SK-N-SH (cell line): Measurements from ENCODE around the gene ADAM11. TPM values are rescaled to one million over a fixed set of nuclear protein-coding genes. Genes with fewer than 3 reads are reported as not detected.
A peak's percentile ranks its signal among the peaks of the same experiment; 100 is the strongest.

Experiments used
- CTCF ChIA-PET: fragments of 300-600, 350-600 bp; formaldehyde crosslinking; extraction: SDS; loops from one replicate; lab custom pipeline; 2021; lab: Yijun Ruan, JAX
- POLR2A ChIA-PET: fragments of 350-600 bp; sonication (Branson Sonifier 250); formaldehyde crosslinking; extraction: SDS; loops from one replicate; lab custom pipeline; 2020; ENCODE audit warnings: antibody characterized with exemption, inconsistent platforms; lab: Yijun Ruan, JAX
- DNase-seq: peaks from one replicate; pipeline ENCODE4 v3.0.0; 2012
- H2AFZ ChIP-seq: fragments of 200-600 bp; sonication (generic); 2 replicates; pipeline ENCODE4 v1.8.1; 2016; ENCODE audit warnings: antibody characterized with exemption, mild to moderate bottlenecking, low read depth
- H3F3A ChIP-seq: fragments of 200-600 bp; sonication (generic); replicated peaks from 2 replicates; pipeline ENCODE3; 2016; ENCODE audit warnings: antibody characterized with exemption, mild to moderate bottlenecking; ENCODE audit not compliant: insufficient read depth
- H3K27ac ChIP-seq, 2 experiments: fragments of 200-500 bp in 1 of 2; fragments of 200-600 bp in 1 of 2; sonication (Bioruptor generic) in 1 of 2; sonication (generic), shearing (Covaris generic) in 1 of 2; 2 replicates each; pipeline versions ENCODE4 v1.5.1 to v1.6.1; 2014 to 2016; ENCODE audit warnings: low read depth in 2 of 2, inconsistent platforms in 1 of 2, low read length in 1 of 2, mild to moderate bottlenecking in 1 of 2, mixed read lengths in 1 of 2
- H3K27me3 ChIP-seq: fragments of 200-600 bp; sonication (generic), shearing (Covaris generic); 2 replicates; pipeline ENCODE4 v1.6.1; 2016; ENCODE audit warnings: mixed run types; ENCODE audit not compliant: insufficient read depth
- H3K36me3 ChIP-seq, 2 experiments: fragments of 200-500 bp in 1 of 2; fragments of 200-600 bp in 1 of 2; sonication (Bioruptor generic) in 1 of 2; sonication (generic) in 1 of 2; replicated peaks in 1 of 2; 2 replicates each; pipeline versions ENCODE3 to v1.5.1; 2014 to 2016; ENCODE audit warnings: low read length in 1 of 2, mild to moderate bottlenecking in 1 of 2; ENCODE audit not compliant: insufficient read depth in 2 of 2, control insufficient read depth in 1 of 2
- H3K4me1 ChIP-seq, 2 experiments: fragments of 200-500 bp in 1 of 2; fragments of 200-600 bp in 1 of 2; sonication (Bioruptor generic) in 1 of 2; sonication (generic), shearing (Covaris generic) in 1 of 2; 2 replicates each; pipeline versions ENCODE4 v1.5.1 to v1.6.1; 2014 to 2016; ENCODE audit warnings: low read depth in 1 of 2, low read length in 1 of 2, mixed run types in 1 of 2; ENCODE audit not compliant: insufficient read depth in 2 of 2, control insufficient read depth in 1 of 2
- H3K4me2 ChIP-seq: fragments of 200-600 bp; sonication (generic), shearing (Covaris generic); 2 replicates; pipeline ENCODE4 v1.6.1; 2017; ENCODE audit warnings: mixed run types
- H3K4me3 ChIP-seq, 2 experiments: fragments of 200-500 bp in 1 of 2; fragments of 200-600 bp in 1 of 2; sonication (Bioruptor generic) in 1 of 2; sonication (generic), shearing (Covaris generic) in 1 of 2; 2 replicates each; pipeline versions ENCODE4 v1.5.1 to v1.8.1; 2014 to 2016; ENCODE audit warnings: low read depth in 2 of 2, inconsistent platforms in 1 of 2, low read length in 1 of 2, mild to moderate bottlenecking in 1 of 2, mixed read lengths in 1 of 2, moderate library complexity in 1 of 2
- H3K79me2 ChIP-seq: fragments of 200-600 bp; sonication (generic); 2 replicates; pipeline ENCODE4 v1.8.1; 2017; ENCODE audit warnings: mild to moderate bottlenecking; ENCODE audit not compliant: insufficient read depth
- H3K9ac ChIP-seq: fragments of 200-600 bp; sonication (generic); 2 replicates; pipeline ENCODE4 v1.6.1; 2017; ENCODE audit warnings: mixed run types
- H3K9me2 ChIP-seq: fragments of 200-600 bp; sonication (generic); 2 replicates; pipeline ENCODE4 v1.6.1; 2017; ENCODE audit warnings: mixed run types
- H3K9me3 ChIP-seq: fragments of 200-600 bp; sonication (generic); 2 replicates; pipeline ENCODE4 v1.6.1; 2017; ENCODE audit warnings: mixed run types, mild to moderate bottlenecking, moderate library complexity
- H4K20me1 ChIP-seq: fragments of 200-600 bp; sonication (generic); 2 replicates; pipeline ENCODE4 v1.6.1; 2017; ENCODE audit warnings: mild to moderate bottlenecking, mixed run types; ENCODE audit not compliant: insufficient read depth
- CHD2 ChIP-seq: fragments of 150-350 bp; IDR thresholded peaks from 2 replicates; pipeline ENCODE4 v1.6.1; 2018; ENCODE audit warnings: low read length; ENCODE audit not compliant: partially characterized antibody
- ELF1 ChIP-seq: IDR thresholded peaks from 2 replicates; pipeline ENCODE4 v1.4.0; 2012
- EP300 ChIP-seq, 2 experiments: IDR thresholded peaks; 2 replicates each; pipeline versions ENCODE4 v1.4.0 to v1.6.1; 2012; ENCODE audit warnings: borderline replicate concordance in 1 of 2, low read depth in 1 of 2, low read length in 1 of 2
- EZH2phosphoT487 ChIP-seq: fragments of 200-600 bp; sonication (generic); IDR thresholded peaks from 2 replicates; pipeline ENCODE4 v1.6.1; 2017; ENCODE audit warnings: low read depth, mixed run types, mild to moderate bottlenecking, antibody characterized with exemption, moderate library complexity, borderline replicate concordance
- FOSL2 ChIP-seq: IDR thresholded peaks from 2 replicates; pipeline ENCODE4 v1.4.0; 2012; ENCODE audit warnings: low read depth, mild to moderate bottlenecking, moderate library complexity, borderline replicate concordance
- FOXJ3 ChIP-seq: sonication (generic); formaldehyde crosslinking; IDR thresholded peaks from 2 replicates; pipeline ENCODE4 v1.5.1; 2020; ENCODE audit warnings: mild to moderate bottlenecking, missing genetic modification reagents
- GABPA ChIP-seq: IDR thresholded peaks from 2 replicates; pipeline ENCODE4 v1.4.0; 2012; ENCODE audit warnings: low read depth, mild to moderate bottlenecking
- GATA2 ChIP-seq: sonication (generic); formaldehyde crosslinking; IDR thresholded peaks from 2 replicates; pipeline ENCODE4 v1.5.0; 2020; ENCODE audit warnings: mild to moderate bottlenecking, missing genetic modification reagents
- JUND ChIP-seq: IDR thresholded peaks from 2 replicates; pipeline ENCODE4 v1.4.0; 2012
- MEF2A ChIP-seq: IDR thresholded peaks from 2 replicates; pipeline ENCODE4 v1.4.0; 2012; ENCODE audit warnings: low read depth, borderline replicate concordance
- NFIC ChIP-seq: IDR thresholded peaks from 2 replicates; pipeline ENCODE4 v1.4.0; 2012; ENCODE audit warnings: borderline replicate concordance
- POLR2AphosphoS5 ChIP-seq: IDR thresholded peaks from 2 replicates; pipeline ENCODE4 v1.6.1; 2012; ENCODE audit warnings: low read depth, low read length
- RAD21 ChIP-seq: IDR thresholded peaks from 2 replicates; pipeline ENCODE4 v1.6.1; 2012; ENCODE audit warnings: mild to moderate bottlenecking, low read length
- RCOR1 ChIP-seq: fragments of 150-350 bp; IDR thresholded peaks from 2 replicates; pipeline ENCODE4 v1.6.1; 2017; ENCODE audit warnings: antibody characterized with exemption, low read length
- RXRA ChIP-seq: IDR thresholded peaks from 2 replicates; pipeline ENCODE4 v1.4.0; 2012; ENCODE audit warnings: low read depth, mild to moderate bottlenecking, borderline replicate concordance
- SMC3 ChIP-seq: IDR thresholded peaks from 2 replicates; pipeline ENCODE4 v1.6.1; 2012; ENCODE audit warnings: low read depth, low read length, improper control_type of control experiment
- TAF1 ChIP-seq: IDR thresholded peaks from 2 replicates; pipeline ENCODE4 v1.6.1; 2012; ENCODE audit warnings: low read depth, mild to moderate bottlenecking, low read length, moderate library complexity, borderline replicate concordance
- TCF12 ChIP-seq: IDR thresholded peaks from 2 replicates; pipeline ENCODE4 v1.4.0; 2012
- TEAD4 ChIP-seq: IDR thresholded peaks from 2 replicates; pipeline ENCODE4 v1.4.0; 2012; ENCODE audit warnings: mild to moderate bottlenecking, borderline replicate concordance; ENCODE audit not compliant: insufficient read depth
- WGBS: methylation state at CpG from one replicate; pipeline ENCODE4 v1.1.6; 2017; ENCODE audit warnings: low lambda C conversion rate; 5-methylcytosine and 5-hydroxymethylcytosine counted together
- polyA plus RNA-seq, 3 experiments: library from polyadenylated mRNA; depleted of rRNA; stranded (reverse); fragments of >200 nt; gene quantifications; 2 replicates each; pipeline ENCODE4 v1.2.3, GENCODE V29; 2012
- TF ChIP-seq, protein P1 (sequence below): IDR thresholded peaks from 2 replicates; pipeline ENCODE4 v1.4.0; 2012; ENCODE audit warnings: low read depth
- TF ChIP-seq, protein P2 (sequence below): fragments of 200-600 bp; sonication (generic); IDR thresholded peaks from 2 replicates; pipeline ENCODE4 v1.6.1; 2017; ENCODE audit warnings: antibody characterized with exemption, mild to moderate bottlenecking, moderate library complexity
- TF ChIP-seq, protein P3 (sequence below): fragments of 150-350 bp; IDR thresholded peaks from 2 replicates; pipeline ENCODE4 v1.6.1; 2017; ENCODE audit warnings: antibody characterized with exemption, low read length, low read depth, borderline replicate concordance
- TF ChIP-seq, protein P4 (sequence below): IDR thresholded peaks from 2 replicates; pipeline ENCODE4; 2012
- TF ChIP-seq, protein P5 (sequence below): fragments of 150-350 bp; IDR thresholded peaks from 2 replicates; pipeline ENCODE4 v1.6.1; 2016; ENCODE audit warnings: mild to moderate bottlenecking, low read depth, low read length
- TF ChIP-seq, protein P6 (sequence below): IDR thresholded peaks from 2 replicates; pipeline ENCODE4 v1.6.1; 2012; ENCODE audit warnings: mild to moderate bottlenecking, low read depth, low read length, moderate library complexity

ADAM11 gene
- polyA plus RNA-seq, 1 of the 3 experiments (the other 2 are of a cell fraction), result 2.5 TPM

DNA sequence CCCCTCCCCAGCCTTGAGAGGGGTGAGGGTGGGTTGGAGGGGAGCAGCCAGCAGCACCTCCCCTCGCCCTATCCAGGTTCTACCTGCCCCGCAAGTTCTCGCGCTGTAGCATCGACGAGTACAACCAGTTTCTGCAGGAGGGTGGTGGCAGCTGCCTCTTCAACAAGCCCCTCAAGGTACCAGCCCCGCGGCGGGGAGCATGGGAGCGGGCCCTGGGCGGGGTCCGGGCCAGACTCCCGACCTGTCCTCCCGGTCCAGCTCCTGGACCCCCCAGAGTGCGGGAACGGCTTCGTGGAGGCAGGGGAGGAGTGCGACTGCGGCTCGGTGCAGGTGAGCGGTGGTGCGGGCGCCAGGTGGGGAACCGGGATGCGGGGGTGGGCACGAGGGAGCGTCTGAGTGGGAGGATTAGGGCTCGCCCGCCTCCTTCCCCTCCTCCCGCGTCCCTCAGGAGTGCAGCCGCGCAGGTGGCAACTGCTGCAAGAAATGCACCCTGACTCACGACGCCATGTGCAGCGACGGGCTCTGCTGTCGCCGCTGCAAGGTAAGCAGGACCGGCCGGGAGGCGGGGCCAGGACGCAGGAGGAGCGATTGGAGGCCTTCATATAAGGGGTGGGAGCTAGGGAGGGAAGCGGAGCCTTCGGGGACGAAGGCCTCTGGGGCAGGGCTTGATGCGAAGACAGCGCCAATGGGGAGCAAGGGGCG, 16.5 kb downstream of the ADAM11 start:
- POLR2A ChIA-PET, result interaction anchor here (1.0 kb wide), 1 partner anchor 373 kb away, joined by 4 read pairs; the partner anchor contains the start of gene HEXIM1
- H3K9me3 ChIP-seq, result no peaks in the 10 kb centered on the region
- no peaks in the 10 kb centered on the region for H3K36me3 ChIP-seq
- H3K9ac ChIP-seq, result peak overlapping the region; percentile 12; the same call in 1 of the 2 replicates
- H4K20me1 ChIP-seq, result no peaks in the 10 kb centered on the region
- H3K4me1 ChIP-seq, result peaks cover 0 to 31% of the 10 kb centered on the region in 2 experiments; a peak in 1 of 4 replicates
- peak overlapping the region; percentile 64 to 84 for H3K4me3 ChIP-seq
- no peaks in the 10 kb centered on the region for H3F3A ChIP-seq
- no peaks in the 10 kb centered on the region for H3K9me2 ChIP-seq
- no peaks in the 10 kb centered on the region for H3K27me3 ChIP-seq
- H2AFZ ChIP-seq, result peak overlapping the region; percentile 97
- no peaks in the 10 kb centered on the region for H3K79me2 ChIP-seq
- peak; percentile 98 for DNase-seq
- H3K4me2 ChIP-seq, result peak overlapping the region; percentile 100
- CTCF ChIA-PET, result interaction anchor here (0.7 to 17.7 kb wide), 24 partner anchors 10 to 422 kb away, joined by 3 to 420 read pairs (median 4); partner anchors contain the start of genes ACBD4, ADAM11, EFTUD2 and GJC1
- WGBS, result under 1% methylated on average over 37 of the region's 50 CpGs
- H3K27ac ChIP-seq, result no peak overlapping the region
- TF ChIP-seq, protein P1, sequence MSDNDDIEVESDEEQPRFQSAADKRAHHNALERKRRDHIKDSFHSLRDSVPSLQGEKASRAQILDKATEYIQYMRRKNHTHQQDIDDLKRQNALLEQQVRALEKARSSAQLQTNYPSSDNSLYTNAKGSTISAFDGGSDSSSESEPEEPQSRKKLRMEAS, result peak; percentile 83
- TF ChIP-seq EZH2phosphoT487, result no peak
- TF ChIP-seq NFIC, result no peak
- TF ChIP-seq, protein P2, sequence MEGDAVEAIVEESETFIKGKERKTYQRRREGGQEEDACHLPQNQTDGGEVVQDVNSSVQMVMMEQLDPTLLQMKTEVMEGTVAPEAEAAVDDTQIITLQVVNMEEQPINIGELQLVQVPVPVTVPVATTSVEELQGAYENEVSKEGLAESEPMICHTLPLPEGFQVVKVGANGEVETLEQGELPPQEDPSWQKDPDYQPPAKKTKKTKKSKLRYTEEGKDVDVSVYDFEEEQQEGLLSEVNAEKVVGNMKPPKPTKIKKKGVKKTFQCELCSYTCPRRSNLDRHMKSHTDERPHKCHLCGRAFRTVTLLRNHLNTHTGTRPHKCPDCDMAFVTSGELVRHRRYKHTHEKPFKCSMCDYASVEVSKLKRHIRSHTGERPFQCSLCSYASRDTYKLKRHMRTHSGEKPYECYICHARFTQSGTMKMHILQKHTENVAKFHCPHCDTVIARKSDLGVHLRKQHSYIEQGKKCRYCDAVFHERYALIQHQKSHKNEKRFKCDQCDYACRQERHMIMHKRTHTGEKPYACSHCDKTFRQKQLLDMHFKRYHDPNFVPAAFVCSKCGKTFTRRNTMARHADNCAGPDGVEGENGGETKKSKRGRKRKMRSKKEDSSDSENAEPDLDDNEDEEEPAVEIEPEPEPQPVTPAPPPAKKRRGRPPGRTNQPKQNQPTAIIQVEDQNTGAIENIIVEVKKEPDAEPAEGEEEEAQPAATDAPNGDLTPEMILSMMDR, result no peak; the same call in 1 of the 2 replicates
- TF ChIP-seq FOXJ3 (CRISPR knock-in tag), result no peak
- TF ChIP-seq, protein P3, sequence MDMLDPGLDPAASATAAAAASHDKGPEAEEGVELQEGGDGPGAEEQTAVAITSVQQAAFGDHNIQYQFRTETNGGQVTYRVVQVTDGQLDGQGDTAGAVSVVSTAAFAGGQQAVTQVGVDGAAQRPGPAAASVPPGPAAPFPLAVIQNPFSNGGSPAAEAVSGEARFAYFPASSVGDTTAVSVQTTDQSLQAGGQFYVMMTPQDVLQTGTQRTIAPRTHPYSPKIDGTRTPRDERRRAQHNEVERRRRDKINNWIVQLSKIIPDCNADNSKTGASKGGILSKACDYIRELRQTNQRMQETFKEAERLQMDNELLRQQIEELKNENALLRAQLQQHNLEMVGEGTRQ, result no peak
- no peak for TF ChIP-seq GABPA
- TF ChIP-seq TCF12, result no peak
- no peak for TF ChIP-seq MEF2A
- TF ChIP-seq CHD2, result peak; percentile 8
- TF ChIP-seq FOSL2, result no peak
- TF ChIP-seq, protein P4, sequence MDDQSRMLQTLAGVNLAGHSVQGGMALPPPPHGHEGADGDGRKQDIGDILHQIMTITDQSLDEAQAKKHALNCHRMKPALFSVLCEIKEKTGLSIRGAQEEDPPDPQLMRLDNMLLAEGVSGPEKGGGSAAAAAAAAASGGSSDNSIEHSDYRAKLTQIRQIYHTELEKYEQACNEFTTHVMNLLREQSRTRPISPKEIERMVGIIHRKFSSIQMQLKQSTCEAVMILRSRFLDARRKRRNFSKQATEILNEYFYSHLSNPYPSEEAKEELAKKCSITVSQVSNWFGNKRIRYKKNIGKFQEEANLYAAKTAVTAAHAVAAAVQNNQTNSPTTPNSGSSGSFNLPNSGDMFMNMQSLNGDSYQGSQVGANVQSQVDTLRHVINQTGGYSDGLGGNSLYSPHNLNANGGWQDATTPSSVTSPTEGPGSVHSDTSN, result no peak
- TF ChIP-seq POLR2AphosphoS5, result no peak
- TF ChIP-seq ELF1, result no peak
- TF ChIP-seq, protein P5, sequence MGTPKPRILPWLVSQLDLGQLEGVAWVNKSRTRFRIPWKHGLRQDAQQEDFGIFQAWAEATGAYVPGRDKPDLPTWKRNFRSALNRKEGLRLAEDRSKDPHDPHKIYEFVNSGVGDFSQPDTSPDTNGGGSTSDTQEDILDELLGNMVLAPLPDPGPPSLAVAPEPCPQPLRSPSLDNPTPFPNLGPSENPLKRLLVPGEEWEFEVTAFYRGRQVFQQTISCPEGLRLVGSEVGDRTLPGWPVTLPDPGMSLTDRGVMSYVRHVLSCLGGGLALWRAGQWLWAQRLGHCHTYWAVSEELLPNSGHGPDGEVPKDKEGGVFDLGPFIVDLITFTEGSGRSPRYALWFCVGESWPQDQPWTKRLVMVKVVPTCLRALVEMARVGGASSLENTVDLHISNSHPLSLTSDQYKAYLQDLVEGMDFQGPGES, result no peak
- no peak for TF ChIP-seq TEAD4
- TF ChIP-seq RCOR1, result no peak
- TF ChIP-seq, protein P6, sequence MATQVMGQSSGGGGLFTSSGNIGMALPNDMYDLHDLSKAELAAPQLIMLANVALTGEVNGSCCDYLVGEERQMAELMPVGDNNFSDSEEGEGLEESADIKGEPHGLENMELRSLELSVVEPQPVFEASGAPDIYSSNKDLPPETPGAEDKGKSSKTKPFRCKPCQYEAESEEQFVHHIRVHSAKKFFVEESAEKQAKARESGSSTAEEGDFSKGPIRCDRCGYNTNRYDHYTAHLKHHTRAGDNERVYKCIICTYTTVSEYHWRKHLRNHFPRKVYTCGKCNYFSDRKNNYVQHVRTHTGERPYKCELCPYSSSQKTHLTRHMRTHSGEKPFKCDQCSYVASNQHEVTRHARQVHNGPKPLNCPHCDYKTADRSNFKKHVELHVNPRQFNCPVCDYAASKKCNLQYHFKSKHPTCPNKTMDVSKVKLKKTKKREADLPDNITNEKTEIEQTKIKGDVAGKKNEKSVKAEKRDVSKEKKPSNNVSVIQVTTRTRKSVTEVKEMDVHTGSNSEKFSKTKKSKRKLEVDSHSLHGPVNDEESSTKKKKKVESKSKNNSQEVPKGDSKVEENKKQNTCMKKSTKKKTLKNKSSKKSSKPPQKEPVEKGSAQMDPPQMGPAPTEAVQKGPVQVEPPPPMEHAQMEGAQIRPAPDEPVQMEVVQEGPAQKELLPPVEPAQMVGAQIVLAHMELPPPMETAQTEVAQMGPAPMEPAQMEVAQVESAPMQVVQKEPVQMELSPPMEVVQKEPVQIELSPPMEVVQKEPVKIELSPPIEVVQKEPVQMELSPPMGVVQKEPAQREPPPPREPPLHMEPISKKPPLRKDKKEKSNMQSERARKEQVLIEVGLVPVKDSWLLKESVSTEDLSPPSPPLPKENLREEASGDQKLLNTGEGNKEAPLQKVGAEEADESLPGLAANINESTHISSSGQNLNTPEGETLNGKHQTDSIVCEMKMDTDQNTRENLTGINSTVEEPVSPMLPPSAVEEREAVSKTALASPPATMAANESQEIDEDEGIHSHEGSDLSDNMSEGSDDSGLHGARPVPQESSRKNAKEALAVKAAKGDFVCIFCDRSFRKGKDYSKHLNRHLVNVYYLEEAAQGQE, result no peak
- TF ChIP-seq GATA2 (CRISPR knock-in tag), result no peak
- no peak for TF ChIP-seq SMC3
- no peak for TF ChIP-seq JUND
- no peak for TF ChIP-seq RAD21
- no peak for TF ChIP-seq EP300 (IDR thresholded peaks at IDR 0.05; ENCODE audit: borderline replicate concordance in 1 of 2, low read depth in 1 of 2, low read length in 1 of 2)
- no peak for TF ChIP-seq RXRA
- TF ChIP-seq TAF1, result no peak
